Measurements from ENCODE around the gene POLR1H. TPM values are rescaled to one million over a fixed set of nuclear protein-coding genes. Genes with fewer than 3 reads are reported as not detected.

POLR1H gene
- total and polyA plus RNA-seq, 9 donors: 23.1 to 46.6 (median 28.3) TPM

- H3K36me3 ChIP-seq: no peaks in the 10 kb centered on the region
- H3K27ac ChIP-seq: peak overlapping the region in 1 of 2 donors; percentile 78
- WGBS, 3 donors: 8 to 12% (median 9%) methylated on average over 8 of the region's 8 CpGs
- H3K4me1 ChIP-seq (ENCODE audit: insufficient read depth): peaks cover under 1% of the 10 kb centered on the region
- DNase-seq: peak in 2 of 5 donors; percentile 88
- H3K27me3 ChIP-seq: no peaks in the 10 kb centered on the region
- no peaks in the 10 kb centered on the region for H3K9me3 ChIP-seq
- no peak for TF ChIP-seq CTCF (IDR thresholded peaks at IDR 0.05)
- TF ChIP-seq EP300 (IDR thresholded peaks at IDR 0.05): no peak
- TF ChIP-seq POLR2A (IDR thresholded peaks at IDR 0.05): no peak
- H3K4me3 ChIP-seq: peak overlapping the region; percentile 60
- intact Hi-C loops (cut with DNase I): no loop called here
Observed at GRCh38 chr6:30067460-30068139, 6.5 kb downstream of the POLR1H start.

- WGBS, 3 donors: 12 to 26% (median 20%) methylated on average over 65 to 68 of the region's 68 CpGs
- Histone ChIP-seq H3K27ac (no peak overlapping the region), H3K4me1 (ENCODE audit: insufficient read depth) (peaks cover 8% of the 10 kb centered on the region), H3K27me3 (no peaks in the 10 kb centered on the region), H3K36me3 (no peaks in the 10 kb centered on the region), H3K4me3 (no peak overlapping the region), H3K9me3 (no peaks in the 10 kb centered on the region)
- intact Hi-C loops (cut with DNase I): no loop called here
- no peak for TF ChIP-seq POLR2A (IDR thresholded peaks at IDR 0.05)
- TF ChIP-seq EP300 (IDR thresholded peaks at IDR 0.05): no peak
- TF ChIP-seq CTCF (IDR thresholded peaks at IDR 0.05): no peak
- DNase-seq: peak in 4 of 5 donors; percentile 36 to 70 (median 41)
Observed at GRCh38 chr6:30071081-30071818, 10.2 kb downstream of the POLR1H start.

DNA sequence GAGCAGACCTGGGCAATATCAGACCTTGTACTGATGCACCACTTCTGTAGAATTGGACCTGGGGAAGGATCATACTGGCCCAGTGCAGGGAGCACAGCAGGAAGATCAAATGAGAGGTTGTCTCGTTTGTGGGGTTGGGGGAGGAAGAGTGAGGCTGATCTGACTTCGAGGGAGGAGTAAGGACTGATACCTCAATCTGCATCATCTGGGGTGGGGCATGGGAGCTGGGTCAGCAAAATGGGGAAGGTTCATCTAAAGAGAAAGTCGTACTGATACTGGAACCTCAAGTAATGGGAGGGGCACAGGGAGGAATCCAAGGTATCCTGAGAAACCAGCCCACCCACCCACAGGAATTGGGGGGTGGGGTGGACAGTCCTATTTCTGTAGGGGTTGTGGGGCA lies 10.8 kb downstream of the POLR1H start:
- peaks cover 8% of the 10 kb centered on the region for H3K4me1 ChIP-seq (ENCODE audit: insufficient read depth)

More for the DNA sequence above, 10.8 kb downstream of the POLR1H start:
- no peak overlapping the region for H3K27ac ChIP-seq
- 45 to 50% (median 49%) methylated on average over 3 of the region's 3 CpGs for WGBS, 3 donors
- no peak for TF ChIP-seq CTCF (IDR thresholded peaks at IDR 0.05)
- TF ChIP-seq POLR2A (IDR thresholded peaks at IDR 0.05): no peak
- no peak for TF ChIP-seq EP300 (IDR thresholded peaks at IDR 0.05)
- H3K36me3 ChIP-seq: no peaks in the 10 kb centered on the region
- H3K9me3 ChIP-seq: no peaks in the 10 kb centered on the region
- DNase-seq: no peak
- no peak overlapping the region for H3K4me3 ChIP-seq
- intact Hi-C loops (cut with DNase I): no loop called here
- no peaks in the 10 kb centered on the region for H3K27me3 ChIP-seq
